ENCODE measurements around the gene RNF222.

- TF ChIP-seq CTCF (conservative IDR thresholded peaks at IDR 0.05; ENCODE audit: low read depth, low read length), result no peak
- TF ChIP-seq CEBPB (IDR thresholded peaks at IDR 0.05; ENCODE audit: low read depth, low read length), result no peak
- TF ChIP-seq RCOR1 (IDR thresholded peaks at IDR 0.05; ENCODE audit: insufficient replicate concordance, low read length), result no peak
- no peak for TF ChIP-seq USF2 (IDR thresholded peaks at IDR 0.05; ENCODE audit: low read depth, low read length)
- no peak for TF ChIP-seq POLR2A (IDR thresholded peaks at IDR 0.05; ENCODE audit: low read depth, low read length)
- no peak for TF ChIP-seq SMC3 (IDR thresholded peaks at IDR 0.05; ENCODE audit: low read depth, low read length)
These were observed 4.0 kb downstream of the RNF222 start for GRCh38 chr17:8393470-8394231.

Measured in IMR-90 (cell line).